Stimulated activated effector memory CD8-positive, alpha-beta T cell treated with anti-CD3 and anti-CD28 coated beads, Interleukin-12 subunit alpha, Interleukin-12 subunit beta, amount 100 ng/mL, for 72 hours (primary cell): ENCODE data around the gene DPM2.
A peak's percentile ranks its signal among the peaks of the same experiment; 100 is the strongest.

Experiments
- ATAC-seq: fragments of 150-1000 bp; cut with Tn5 transposase; 2 replicates; pipeline ENCODE4 v1.10.0; 2021
- DNase-seq, 2 donors: peaks; one replicate each; pipeline ENCODE4 v3.0.0; 2021 to 2022; ENCODE audit warnings: low spot score in 2 of 2
- H3K27ac Mint-ChIP-seq: one replicate; pipeline ENCODE4 v1.8.0; 2022; ENCODE audit warnings: mild to moderate bottlenecking, mixed read lengths
- H3K36me3 Mint-ChIP-seq: one replicate; pipeline ENCODE4 v1.8.0; 2022; ENCODE audit warnings: mild to moderate bottlenecking, mixed read lengths
- H3K4me1 Mint-ChIP-seq: one replicate; pipeline ENCODE4 v1.8.0; 2022; ENCODE audit warnings: mixed read lengths
- H3K4me3 Mint-ChIP-seq: one replicate; pipeline ENCODE4 v1.8.0; 2022; ENCODE audit warnings: mild to moderate bottlenecking, mixed read lengths
- H3K9me3 Mint-ChIP-seq: one replicate; pipeline ENCODE4 v1.8.0; 2022; ENCODE audit warnings: mixed read lengths

DPM2 gene

GRCh38 chr9:127965953-127966352 lies 28.3 kb upstream of the DPM2 start:
- Mint-ChIP-seq H3K27ac (peak overlapping the region; percentile 82), H3K4me1 (peaks cover 88% of the 10 kb centered on the region), H3K4me3 (no peak overlapping the region), H3K9me3 (no peaks in the 10 kb centered on the region), H3K36me3 (peaks cover 5% of the 10 kb centered on the region)
- ATAC-seq: no peak
- no peak for DNase-seq

- Mint-ChIP-seq H3K4me1 (peaks cover 88% of the 10 kb centered on the region), H3K9me3 (no peaks in the 10 kb centered on the region), H3K4me3 (no peak overlapping the region), H3K27ac (peak overlapping the region; percentile 82), H3K36me3 (peaks cover 5% of the 10 kb centered on the region)
- DNase-seq (no peak), ATAC-seq (no peak)
These were observed 25.9 kb upstream of the DPM2 start for GRCh38 chr9:127963359-127964064.

GRCh38 chr9:127963041-127963358 lies 25.3 kb upstream of the DPM2 start:
- DNase-seq: no peak
- peaks cover 86% of the 10 kb centered on the region for H3K4me1 Mint-ChIP-seq
- ATAC-seq: no peak
- no peak overlapping the region for H3K4me3 Mint-ChIP-seq
- peak overlapping the region; percentile 82 for H3K27ac Mint-ChIP-seq
- no peaks in the 10 kb centered on the region for H3K9me3 Mint-ChIP-seq
- H3K36me3 Mint-ChIP-seq: peaks cover 5% of the 10 kb centered on the region

GRCh38 chr9:127962278-127962677 lies 24.6 kb upstream of the DPM2 start:
- peaks cover 5% of the 10 kb centered on the region for H3K36me3 Mint-ChIP-seq
- no peak overlapping the region for H3K4me3 Mint-ChIP-seq
- H3K27ac Mint-ChIP-seq: peak overlapping the region; percentile 82
- H3K9me3 Mint-ChIP-seq: no peaks in the 10 kb centered on the region
- H3K4me1 Mint-ChIP-seq: peaks cover 83% of the 10 kb centered on the region
- ATAC-seq (no peak), DNase-seq (no peak)

GRCh38 chr9:127961613-127962155 lies 24.0 kb upstream of the DPM2 start:
- Mint-ChIP-seq H3K4me3 (no peak overlapping the region), H3K9me3 (no peaks in the 10 kb centered on the region), H3K36me3 (peaks cover 5% of the 10 kb centered on the region), H3K27ac (peak overlapping the region; percentile 82), H3K4me1 (peaks cover 77% of the 10 kb centered on the region)
- no peak for ATAC-seq
- DNase-seq: no peak

GRCh38 chr9:127961155-127961490 lies 23.5 kb upstream of the DPM2 start:
- ATAC-seq: no peak
- Mint-ChIP-seq H3K4me3 (no peak overlapping the region), H3K27ac (peak overlapping the region; percentile 82), H3K4me1 (peaks cover 76% of the 10 kb centered on the region), H3K9me3 (no peaks in the 10 kb centered on the region), H3K36me3 (peaks cover 5% of the 10 kb centered on the region)
- DNase-seq: no peak

- Mint-ChIP-seq H3K27ac (peak overlapping the region; percentile 82), H3K9me3 (no peaks in the 10 kb centered on the region), H3K36me3 (peaks cover 6% of the 10 kb centered on the region), H3K4me1 (peaks cover 80% of the 10 kb centered on the region), H3K4me3 (peak overlapping the region; percentile 6)
- ATAC-seq (no peak), DNase-seq (no peak)
These were observed 22.9 kb upstream of the DPM2 start for GRCh38 chr9:127960410-127961154.

GRCh38 chr9:127959841-127960409 lies 22.3 kb upstream of the DPM2 start:
- H3K4me1 Mint-ChIP-seq: peaks cover 80% of the 10 kb centered on the region
- peaks cover 10% of the 10 kb centered on the region for H3K36me3 Mint-ChIP-seq
- peak overlapping the region; percentile 6 for H3K4me3 Mint-ChIP-seq

GRCh38 chr9:127959398-127959797 lies 21.7 kb upstream of the DPM2 start:
- no peak for DNase-seq
- no peaks in the 10 kb centered on the region for H3K9me3 Mint-ChIP-seq
- ATAC-seq: no peak
- no peak overlapping the region for H3K4me3 Mint-ChIP-seq
- peaks cover 82% of the 10 kb centered on the region for H3K4me1 Mint-ChIP-seq
- peaks cover 10% of the 10 kb centered on the region for H3K36me3 Mint-ChIP-seq
- H3K27ac Mint-ChIP-seq: peak overlapping the region; percentile 82

More at GRCh38 chr9:127959841-127960409, 22.3 kb upstream of the DPM2 start:
- Mint-ChIP-seq H3K9me3 (no peaks in the 10 kb centered on the region), H3K27ac (peak overlapping the region; percentile 82)
- ATAC-seq (no peak), DNase-seq (no peak)

GRCh38 chr9:127958728-127959127 lies 21.1 kb upstream of the DPM2 start:
- H3K36me3 Mint-ChIP-seq: peaks cover 8% of the 10 kb centered on the region
- ATAC-seq: no peak
- DNase-seq: no peak
- H3K27ac Mint-ChIP-seq: no peak overlapping the region
- H3K9me3 Mint-ChIP-seq: no peaks in the 10 kb centered on the region
- peaks cover 83% of the 10 kb centered on the region for H3K4me1 Mint-ChIP-seq
- H3K4me3 Mint-ChIP-seq: no peak overlapping the region

GRCh38 chr9:127955294-127956015 lies 17.8 kb upstream of the DPM2 start:
- peak; percentile 47 to 78 for DNase-seq

GRCh38 chr9:127954831-127955293 lies 17.2 kb upstream of the DPM2 start:
- H3K9me3 Mint-ChIP-seq: no peaks in the 10 kb centered on the region
- DNase-seq: no peak
- H3K27ac Mint-ChIP-seq: peak overlapping the region; percentile 87
- no peak for ATAC-seq
- H3K4me1 Mint-ChIP-seq: peaks cover 73% of the 10 kb centered on the region
- peaks cover 5% of the 10 kb centered on the region for H3K36me3 Mint-ChIP-seq
- H3K4me3 Mint-ChIP-seq: peak overlapping the region; percentile 50

More at GRCh38 chr9:127955294-127956015, 17.8 kb upstream of the DPM2 start:
- Mint-ChIP-seq H3K4me3 (peak overlapping the region; percentile 50), H3K27ac (peak overlapping the region; percentile 87), H3K9me3 (no peaks in the 10 kb centered on the region), H3K36me3 (peaks cover 5% of the 10 kb centered on the region), H3K4me1 (peaks cover 73% of the 10 kb centered on the region)
- peak; percentile 96 for ATAC-seq

- no peak for DNase-seq
- Mint-ChIP-seq H3K4me1 (peaks cover 68% of the 10 kb centered on the region), H3K9me3 (no peaks in the 10 kb centered on the region), H3K27ac (peak overlapping the region; percentile 87), H3K36me3 (peaks cover 5% of the 10 kb centered on the region), H3K4me3 (no peak overlapping the region)
- no peak for ATAC-seq
These were observed 16.3 kb upstream of the DPM2 start for GRCh38 chr9:127953768-127954505.

- peaks cover 68% of the 10 kb centered on the region for H3K4me1 Mint-ChIP-seq
- H3K4me3 Mint-ChIP-seq: no peak overlapping the region
- H3K27ac Mint-ChIP-seq: no peak overlapping the region
These were observed 15.5 kb upstream of the DPM2 start for GRCh38 chr9:127953154-127953553.

More at GRCh38 chr9:127953154-127953553, 15.5 kb upstream of the DPM2 start:
- Mint-ChIP-seq H3K36me3 (peaks cover 5% of the 10 kb centered on the region), H3K9me3 (no peaks in the 10 kb centered on the region)
- ATAC-seq (no peak), DNase-seq (no peak)
